Smooth muscle cell (in vitro differentiated cells): Measurements from ENCODE around the gene MASP2. TPM values are rescaled to one million over a fixed set of nuclear protein-coding genes. Genes with fewer than 3 reads are reported as not detected.
"Not testable (repeated sequence)": the region's sequence is repeated elsewhere in the genome, so short reads cannot be mapped to it uniquely, and the experiment has no call there.

Experiments used
- DNase-seq: peaks from one replicate; lab custom pipeline; 2025; ENCODE audit not compliant: unreplicated experiment; lab: John Stamatoyannopoulos, UW
- H2AFZ ChIP-seq: fragments of 200-600 bp; sonication (generic); 2 replicates; pipeline ENCODE4 v1.6.0; 2016; ENCODE audit warnings: antibody characterized with exemption, low read depth, mild to moderate bottlenecking
- H3F3A ChIP-seq: fragments of 200-600 bp; sonication (generic); 2 replicates; pipeline ENCODE4 v1.6.0; 2017; ENCODE audit warnings: antibody characterized with exemption, low read depth
- H3K27ac ChIP-seq: fragments of 200-600 bp; sonication (generic); 2 replicates; pipeline ENCODE4 v1.5.1; 2016; ENCODE audit warnings: low read depth, mild to moderate bottlenecking
- H3K27me3 ChIP-seq: fragments of 200-600 bp; sonication (generic); 2 replicates; pipeline ENCODE4 v1.6.1; 2016; ENCODE audit warnings: low read depth, mild to moderate bottlenecking
- H3K36me3 ChIP-seq: fragments of 200-600 bp; sonication (generic); 2 replicates; pipeline ENCODE4 v1.5.1; 2016; ENCODE audit warnings: low read depth
- H3K4me1 ChIP-seq: fragments of 200-600 bp; sonication (generic); 2 replicates; pipeline ENCODE4 v1.5.1; 2016; ENCODE audit warnings: low read depth
- H3K4me2 ChIP-seq: fragments of 200-600 bp; sonication (generic); 2 replicates; pipeline ENCODE4 v1.6.0; 2016; ENCODE audit warnings: mild to moderate bottlenecking
- H3K4me3 ChIP-seq: fragments of 200-600 bp; sonication (generic); 2 replicates; pipeline ENCODE4 v1.5.1; 2016; ENCODE audit warnings: mild to moderate bottlenecking
- H3K79me2 ChIP-seq: fragments of 200-600 bp; sonication (generic); 2 replicates; pipeline ENCODE4 v1.6.0; 2016; ENCODE audit warnings: low read depth, mild to moderate bottlenecking
- H3K9ac ChIP-seq: fragments of 200-600 bp; sonication (generic); 2 replicates; pipeline ENCODE4 v1.6.0; 2016; ENCODE audit warnings: low read depth
- H3K9me3 ChIP-seq: fragments of 200-600 bp; sonication (generic); replicated peaks from 2 replicates; pipeline ENCODE4 v1.5.1; 2016; ENCODE audit warnings: low read depth
- H4K20me1 ChIP-seq: fragments of 200-600 bp; sonication (generic); 2 replicates; pipeline ENCODE4 v1.6.0; 2016; ENCODE audit warnings: low read depth
- CTCF ChIP-seq: fragments of 200-600 bp; sonication (generic); IDR thresholded peaks from 2 replicates; pipeline ENCODE4 v1.5.1; 2017; ENCODE audit warnings: borderline replicate concordance, mild to moderate bottlenecking, antibody characterized with exemption; ENCODE audit not compliant: insufficient read depth, poor library complexity, severe bottlenecking
- WGBS: methylation state at CpG from one replicate; pipeline ENCODE4 v1.1.7; 2016; ENCODE audit warnings: low lambda C conversion rate; 5-methylcytosine and 5-hydroxymethylcytosine counted together
- polyA plus RNA-seq: library from polyadenylated mRNA; unstranded; fragments of >200 nt; fragmentation: Nextera tagmentation; extraction: Ambion mirVana; gene quantifications from 2 replicates; pipeline ENCODE4 v1.2.1, GENCODE V29; 2016
- total RNA-seq: library from RNA; depleted of rRNA; stranded (reverse); fragments of >200 nt; gene quantifications from 2 replicates; pipeline ENCODE4 v1.2.3, GENCODE V29; 2014

The MASP2 gene
- total and polyA plus RNA-seq, 2 experiments from 2014 or later, result 0.26 TPM; not detected in 1

DNA sequence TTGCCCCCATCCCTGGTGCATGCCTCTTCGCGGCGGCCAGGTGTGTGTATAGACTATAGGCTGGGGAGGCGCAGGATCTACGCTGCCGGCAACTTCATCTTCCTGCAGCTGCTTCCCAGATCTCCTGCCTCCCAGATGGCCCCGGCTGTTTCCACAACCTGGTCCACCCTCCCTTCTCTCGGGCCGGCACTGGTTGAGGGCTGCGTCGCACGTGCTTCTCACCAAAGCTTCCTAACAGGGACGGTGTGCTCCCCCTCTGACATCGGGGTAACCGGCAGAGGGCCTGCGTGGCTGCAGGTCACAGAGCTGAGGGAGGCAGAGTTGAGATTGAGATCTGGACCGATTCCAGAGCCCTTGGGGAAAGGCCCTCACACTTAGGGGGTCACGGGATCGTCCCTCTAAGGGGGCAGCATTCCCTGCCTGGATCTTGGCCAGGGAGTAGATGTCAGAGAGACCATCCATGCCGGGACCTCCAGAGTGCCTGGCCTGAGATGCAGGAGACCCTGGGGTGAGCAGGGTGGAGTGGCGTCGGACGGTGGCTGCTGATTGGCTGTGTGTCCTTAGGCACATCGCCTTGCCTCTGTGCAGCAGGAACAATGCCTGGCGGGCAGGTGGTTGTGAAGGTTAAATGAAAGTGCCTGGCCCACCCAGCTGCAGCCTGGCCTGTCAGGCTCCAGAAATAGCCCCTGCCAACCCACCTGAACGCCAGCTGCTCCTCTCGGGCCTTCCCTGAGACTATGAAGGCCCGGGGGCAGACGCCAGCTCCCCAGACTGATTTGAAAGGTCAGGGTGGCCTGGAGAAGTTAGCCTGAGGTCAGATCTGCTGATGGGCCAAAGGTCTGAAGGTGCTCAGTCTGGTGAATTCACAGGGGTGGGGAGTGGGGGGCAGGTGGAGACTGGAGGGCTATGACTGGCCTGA, 6.1 kb upstream of the MASP2 start:
- TF ChIP-seq CTCF, result no peak
- Histone ChIP-seq H3K36me3 (no peaks in the 10 kb centered on the region), H2AFZ (no peak overlapping the region), H3K27me3 (no peaks in the 10 kb centered on the region), H3K4me1 (no peaks in the 10 kb centered on the region), H3K9me3 (no peaks in the 10 kb centered on the region), H3K79me2 (peaks cover 4% of the 10 kb centered on the region), H3F3A (peaks cover 8% of the 10 kb centered on the region), H3K27ac (no peak overlapping the region), H3K4me3 (no peak overlapping the region), H4K20me1 (no peaks in the 10 kb centered on the region), H3K9ac (no peak overlapping the region), H3K4me2 (no peak overlapping the region)
- WGBS, result 74% methylated on average over 29 of the region's 29 CpGs
- no peak for DNase-seq

DNA sequence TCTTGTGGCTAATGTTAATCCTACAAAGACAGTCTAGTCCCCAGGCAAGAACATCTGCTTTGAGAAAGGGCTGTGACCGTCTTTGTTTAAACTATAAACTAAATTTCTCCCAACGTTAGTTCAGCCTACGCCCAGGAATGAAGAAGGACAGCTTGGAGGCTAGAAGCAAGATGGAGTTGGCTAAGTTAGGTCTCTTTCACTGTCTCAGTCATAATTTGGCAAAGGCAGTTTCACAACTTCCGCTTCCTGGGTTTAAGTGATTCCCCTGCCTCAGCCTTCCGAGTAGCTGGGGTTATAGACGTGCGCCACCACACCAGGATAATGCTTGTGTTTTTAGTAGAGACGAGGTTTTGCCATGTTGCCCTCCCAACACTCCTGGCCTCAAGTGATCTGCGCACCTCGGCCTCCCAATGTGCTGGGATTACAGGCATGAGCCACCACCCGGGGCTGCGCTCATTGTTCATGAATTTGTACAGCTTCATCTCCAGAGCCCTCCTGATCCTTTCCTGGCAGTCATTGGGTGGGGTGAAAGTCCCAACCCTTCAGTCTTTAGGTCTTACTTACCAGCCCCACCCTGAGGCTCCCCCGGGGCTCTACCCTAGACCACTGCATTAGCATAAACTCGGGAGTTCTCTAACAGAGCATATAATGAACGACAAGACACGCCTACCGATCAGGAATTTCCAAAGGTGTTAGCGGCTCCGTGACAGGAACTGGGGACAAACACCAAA, 4.9 kb upstream of the MASP2 start:
- Histone ChIP-seq H3K27me3 (no peaks in the 10 kb centered on the region), H3F3A (peaks cover 8% of the 10 kb centered on the region), H3K27ac (peak overlapping the region; percentile 56), H3K9ac (no peak overlapping the region), H3K4me2 (peak overlapping the region; percentile 26), H3K36me3 (no peaks in the 10 kb centered on the region), H3K4me1 (no peaks in the 10 kb centered on the region), H2AFZ (peak overlapping the region; percentile 1), H3K4me3 (no peak overlapping the region), H3K9me3 (no peaks in the 10 kb centered on the region), H4K20me1 (no peaks in the 10 kb centered on the region), H3K79me2 (no peaks in the 10 kb centered on the region)
- WGBS, result 63% methylated on average over 19 of the region's 19 CpGs
- no peak for DNase-seq
- TF ChIP-seq CTCF, result no peak

GRCh38 chr1:11051121-11051520, 4.1 kb upstream of the MASP2 start:
- WGBS, result 78% methylated on average over 10 of the region's 10 CpGs

DNA sequence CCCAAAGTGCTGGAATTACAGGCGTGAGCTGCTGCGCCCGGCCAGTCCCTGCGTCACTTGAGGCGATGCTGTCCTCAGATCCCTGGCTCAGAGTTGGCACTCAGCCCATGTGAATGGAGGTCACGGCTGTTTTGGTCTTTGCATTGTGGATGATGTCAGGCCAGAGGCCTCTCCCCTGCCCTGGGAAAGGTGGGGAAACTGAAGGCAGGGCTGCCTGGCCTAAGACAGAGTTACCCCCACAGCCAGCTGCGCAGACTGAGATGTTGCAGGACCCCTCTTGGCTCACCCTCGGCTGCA, 821 bp downstream of the MASP2 start:
- Histone ChIP-seq H3K4me2 (no peak overlapping the region), H3K79me2 (no peaks in the 10 kb centered on the region), H3K4me1 (no peaks in the 10 kb centered on the region), H3K9me3 (no peaks in the 10 kb centered on the region), H3K9ac (no peak overlapping the region), H3F3A (no peaks in the 10 kb centered on the region), H3K4me3 (no peak overlapping the region), H2AFZ (no peak overlapping the region), H3K27me3 (no peaks in the 10 kb centered on the region), H3K27ac (no peak overlapping the region), H3K36me3 (no peaks in the 10 kb centered on the region), H4K20me1 (no peaks in the 10 kb centered on the region)
- WGBS, result 95% methylated on average over 8 of the region's 8 CpGs
- no peak for DNase-seq
- TF ChIP-seq CTCF, result no peak

More at GRCh38 chr1:11051121-11051520, 4.1 kb upstream of the MASP2 start:
- H3K27me3 ChIP-seq, H3K79me2 ChIP-seq, H3K4me1 ChIP-seq, H4K20me1 ChIP-seq, H3K36me3 ChIP-seq, DNase-seq, H3K9me3 ChIP-seq, H3K4me3 ChIP-seq, H3F3A ChIP-seq: not testable (repeated sequence)
- peak overlapping the region; percentile 26 for H3K4me2 ChIP-seq
- peak overlapping the region; percentile 56 for H3K27ac ChIP-seq
- peak overlapping the region; percentile 1 for H2AFZ ChIP-seq
- H3K9ac ChIP-seq, result peak overlapping the region; percentile 50
